ENCODE measurements around the gene TOR4A.
"Not testable (repeated sequence)": the region's sequence is repeated elsewhere in the genome, so short reads cannot be mapped to it uniquely, and the experiment has no call there.

The TOR4A gene

GRCh38 chr9:137252555-137253506, 24.7 kb upstream of the TOR4A start:
- TF ChIP-seq TAF1 (IDR thresholded peaks at IDR 0.05; ENCODE audit: low read depth, low read length) (no peak), POLR2AphosphoS5 (IDR thresholded peaks at IDR 0.05; ENCODE audit: low read depth, low read length) (no peak), POU2F2 (IDR thresholded peaks at IDR 0.05; ENCODE audit: low read depth, low read length) (no peak), PAX5 (IDR thresholded peaks at IDR 0.05; ENCODE audit: insufficient read depth, low read length, severe bottlenecking) (no peak), POLR2A (IDR thresholded peaks at IDR 0.05; ENCODE audit: low read depth, low read length) (no peak), SPI1 (IDR thresholded peaks at IDR 0.05; ENCODE audit: low read depth, low read length) (no peak)
- DNase-seq (ENCODE audit: insufficient read length, low spot score), result no peak
- peak; percentile 16 for FAIRE-seq

GRCh38 chr9:137253717-137254623, 23.6 kb upstream of the TOR4A start:
- FAIRE-seq (no peak), DNase-seq (ENCODE audit: insufficient read length, low spot score) (no peak)
- TF ChIP-seq POLR2A (IDR thresholded peaks at IDR 0.05; ENCODE audit: low read depth, low read length), result no peak
- TF ChIP-seq POLR2AphosphoS5 (IDR thresholded peaks at IDR 0.05; ENCODE audit: low read depth, low read length), result no peak
- TF ChIP-seq POU2F2 (IDR thresholded peaks at IDR 0.05; ENCODE audit: low read depth, low read length), result no peak
- TF ChIP-seq TAF1 (IDR thresholded peaks at IDR 0.05; ENCODE audit: low read depth, low read length), result no peak
- TF ChIP-seq SPI1 (IDR thresholded peaks at IDR 0.05; ENCODE audit: low read depth, low read length), result no peak
- TF ChIP-seq PAX5 (IDR thresholded peaks at IDR 0.05; ENCODE audit: insufficient read depth, low read length, severe bottlenecking), result no peak

- TF ChIP-seq POLR2AphosphoS5 (IDR thresholded peaks at IDR 0.05; ENCODE audit: low read depth, low read length) (0 out of 2 replicates have a peak, but pooled peaks have one; percentile 33), PAX5 (IDR thresholded peaks at IDR 0.05; ENCODE audit: insufficient read depth, low read length, severe bottlenecking) (peak; percentile 72), SPI1 (IDR thresholded peaks at IDR 0.05; ENCODE audit: low read depth, low read length) (no peak)
- DNase-seq (ENCODE audit: insufficient read length, low spot score) (peak; percentile 100), FAIRE-seq (peak; percentile 98)
Measured at GRCh38 chr9:137254624-137255447, 22.7 kb upstream of the TOR4A start, which contains the start of gene NELFB. TSS of gene NELFB (plus strand) at chr9:137255327.

GRCh38 chr9:137255448-137256114, 21.9 kb upstream of the TOR4A start:
- DNase-seq (ENCODE audit: insufficient read length, low spot score) (no peak), FAIRE-seq (peak; percentile 62)
- TF ChIP-seq POU2F2 (IDR thresholded peaks at IDR 0.05; ENCODE audit: low read depth, low read length), result no peak
- no peak for TF ChIP-seq SPI1 (IDR thresholded peaks at IDR 0.05; ENCODE audit: low read depth, low read length)
- no peak for TF ChIP-seq TAF1 (IDR thresholded peaks at IDR 0.05; ENCODE audit: low read depth, low read length)
- TF ChIP-seq POLR2AphosphoS5 (IDR thresholded peaks at IDR 0.05; ENCODE audit: low read depth, low read length), result no peak
- TF ChIP-seq PAX5 (IDR thresholded peaks at IDR 0.05; ENCODE audit: insufficient read depth, low read length, severe bottlenecking), result no peak
- no peak for TF ChIP-seq POLR2A (IDR thresholded peaks at IDR 0.05; ENCODE audit: low read depth, low read length)

GRCh38 chr9:137256362-137256761, 21.2 kb upstream of the TOR4A start:
- TF ChIP-seq PAX5 (IDR thresholded peaks at IDR 0.05; ENCODE audit: insufficient read depth, low read length, severe bottlenecking) (no peak), POLR2AphosphoS5 (IDR thresholded peaks at IDR 0.05; ENCODE audit: low read depth, low read length) (no peak), POU2F2 (IDR thresholded peaks at IDR 0.05; ENCODE audit: low read depth, low read length) (no peak), SPI1 (IDR thresholded peaks at IDR 0.05; ENCODE audit: low read depth, low read length) (no peak)
- DNase-seq (ENCODE audit: insufficient read length, low spot score) (no peak), FAIRE-seq (no peak)

- DNase-seq (ENCODE audit: insufficient read length, low spot score) (no peak), FAIRE-seq (no peak)
- no peak for TF ChIP-seq PAX5 (IDR thresholded peaks at IDR 0.05; ENCODE audit: insufficient read depth, low read length, severe bottlenecking)
- no peak for TF ChIP-seq POLR2A (IDR thresholded peaks at IDR 0.05; ENCODE audit: low read depth, low read length)
- no peak for TF ChIP-seq SPI1 (IDR thresholded peaks at IDR 0.05; ENCODE audit: low read depth, low read length)
- TF ChIP-seq TAF1 (IDR thresholded peaks at IDR 0.05; ENCODE audit: low read depth, low read length), result no peak
- no peak for TF ChIP-seq POLR2AphosphoS5 (IDR thresholded peaks at IDR 0.05; ENCODE audit: low read depth, low read length)
- no peak for TF ChIP-seq POU2F2 (IDR thresholded peaks at IDR 0.05; ENCODE audit: low read depth, low read length)
Measured at GRCh38 chr9:137256856-137257255, 20.7 kb upstream of the TOR4A start.

GRCh38 chr9:137262173-137262908, 15.2 kb upstream of the TOR4A start:
- peak; percentile 40 for FAIRE-seq
- not testable (repeated sequence) for DNase-seq (ENCODE audit: insufficient read length, low spot score)

- no peak for DNase-seq (ENCODE audit: insufficient read length, low spot score)
- no peak for FAIRE-seq
Measured at GRCh38 chr9:137262909-137263285, 14.6 kb upstream of the TOR4A start.

More at GRCh38 chr9:137262909-137263285, 14.6 kb upstream of the TOR4A start:
- TF ChIP-seq POLR2AphosphoS5 (IDR thresholded peaks at IDR 0.05; ENCODE audit: low read depth, low read length) (no peak), SPI1 (IDR thresholded peaks at IDR 0.05; ENCODE audit: low read depth, low read length) (no peak), TAF1 (IDR thresholded peaks at IDR 0.05; ENCODE audit: low read depth, low read length) (no peak), PAX5 (IDR thresholded peaks at IDR 0.05; ENCODE audit: insufficient read depth, low read length, severe bottlenecking) (no peak), POLR2A (IDR thresholded peaks at IDR 0.05; ENCODE audit: low read depth, low read length) (no peak), POU2F2 (IDR thresholded peaks at IDR 0.05; ENCODE audit: low read depth, low read length) (no peak)

All from GM12891 (cell line).